VCaP (cell line): ENCODE data around the gene LSP1.

Experiments
- H3K27ac ChIP-seq: fragments of 450-650 bp; 2 replicates; pipeline ENCODE4 v1.5.1; 2017
- TF ChIP-seq, protein P1 (sequence below): fragments of 450-650 bp; conservative IDR thresholded peaks from 2 replicates; pipeline ENCODE4 v1.5.1; 2017; ENCODE audit warnings: mild to moderate bottlenecking, moderate library complexity

LSP1 gene

DNA sequence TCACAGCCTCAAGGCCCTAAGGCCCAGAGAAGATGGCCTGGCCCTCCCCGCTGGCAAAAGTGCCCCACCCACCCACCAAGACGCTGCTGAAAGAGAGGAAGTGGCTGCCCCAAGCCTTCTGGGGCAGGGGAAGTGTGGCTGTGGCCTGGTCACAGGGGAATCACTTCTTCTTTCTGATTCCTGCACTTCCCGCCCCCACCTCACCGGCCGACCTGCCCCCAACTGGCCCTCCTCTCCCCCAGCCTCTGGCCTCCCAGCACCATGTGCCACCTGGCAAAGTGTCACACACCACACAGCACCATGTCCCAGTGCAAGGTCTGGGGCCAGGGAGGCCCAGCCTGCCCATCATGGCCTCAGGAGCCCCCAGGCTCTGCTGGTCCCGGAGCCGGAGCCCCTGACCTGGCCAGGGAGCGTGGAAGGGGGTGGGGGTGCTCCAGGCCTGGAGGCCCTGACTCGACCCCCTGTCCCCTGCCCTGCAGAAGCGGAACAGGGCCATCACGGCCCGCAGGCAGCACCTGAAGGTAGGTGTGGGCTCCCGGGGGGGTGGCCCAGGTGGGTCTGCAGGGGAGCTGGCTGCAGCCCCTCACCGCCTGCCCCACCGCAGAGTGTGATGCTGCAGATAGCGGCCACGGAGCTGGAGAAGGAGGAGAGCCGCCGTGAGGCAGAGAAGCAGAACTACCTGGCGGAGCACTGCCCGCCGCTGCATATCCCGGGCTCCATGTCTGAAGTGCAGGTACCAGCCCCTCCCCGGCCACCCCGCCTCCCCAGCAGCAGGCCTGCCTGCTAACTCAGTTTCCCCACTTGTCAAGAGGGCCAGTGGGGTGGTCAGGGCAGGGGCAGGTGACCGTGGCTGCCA is 12.7 kb upstream of the LSP1 start:
- H3K27ac ChIP-seq: no peak overlapping the region
- TF ChIP-seq, protein P1, sequence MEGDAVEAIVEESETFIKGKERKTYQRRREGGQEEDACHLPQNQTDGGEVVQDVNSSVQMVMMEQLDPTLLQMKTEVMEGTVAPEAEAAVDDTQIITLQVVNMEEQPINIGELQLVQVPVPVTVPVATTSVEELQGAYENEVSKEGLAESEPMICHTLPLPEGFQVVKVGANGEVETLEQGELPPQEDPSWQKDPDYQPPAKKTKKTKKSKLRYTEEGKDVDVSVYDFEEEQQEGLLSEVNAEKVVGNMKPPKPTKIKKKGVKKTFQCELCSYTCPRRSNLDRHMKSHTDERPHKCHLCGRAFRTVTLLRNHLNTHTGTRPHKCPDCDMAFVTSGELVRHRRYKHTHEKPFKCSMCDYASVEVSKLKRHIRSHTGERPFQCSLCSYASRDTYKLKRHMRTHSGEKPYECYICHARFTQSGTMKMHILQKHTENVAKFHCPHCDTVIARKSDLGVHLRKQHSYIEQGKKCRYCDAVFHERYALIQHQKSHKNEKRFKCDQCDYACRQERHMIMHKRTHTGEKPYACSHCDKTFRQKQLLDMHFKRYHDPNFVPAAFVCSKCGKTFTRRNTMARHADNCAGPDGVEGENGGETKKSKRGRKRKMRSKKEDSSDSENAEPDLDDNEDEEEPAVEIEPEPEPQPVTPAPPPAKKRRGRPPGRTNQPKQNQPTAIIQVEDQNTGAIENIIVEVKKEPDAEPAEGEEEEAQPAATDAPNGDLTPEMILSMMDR: no peak

DNA sequence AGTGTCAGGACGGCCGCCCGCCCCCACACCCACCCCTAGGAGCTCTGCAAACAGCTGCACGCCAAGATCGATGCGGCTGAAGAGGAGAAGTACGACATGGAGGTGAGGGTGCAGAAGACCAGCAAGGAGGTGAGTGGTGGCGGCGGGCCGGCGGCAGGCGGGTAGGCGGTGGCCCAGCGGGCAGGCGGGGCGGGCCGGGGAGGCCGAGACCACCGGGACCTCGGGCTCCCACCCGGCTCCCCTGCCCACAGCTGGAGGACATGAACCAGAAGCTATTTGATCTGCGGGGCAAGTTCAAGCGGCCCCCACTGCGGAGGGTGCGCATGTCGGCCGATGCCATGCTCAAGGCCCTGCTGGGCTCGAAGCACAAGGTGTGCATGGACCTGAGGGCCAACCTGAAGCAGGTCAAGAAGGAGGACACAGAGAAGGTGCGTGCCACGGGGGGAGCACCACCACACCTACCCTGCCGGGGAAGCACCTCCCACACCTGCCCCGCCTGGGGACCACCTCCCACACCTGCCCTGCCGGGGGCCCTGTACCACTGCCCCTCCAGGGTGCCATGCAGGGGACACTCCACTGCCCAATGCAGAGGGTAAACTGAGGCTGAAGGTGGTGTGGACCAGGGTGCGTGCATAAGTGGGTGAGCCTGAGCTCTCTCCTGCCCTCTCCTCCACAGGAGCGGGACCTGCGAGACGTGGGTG is 12.0 kb upstream of the LSP1 start:
- TF ChIP-seq, protein P1: no peak
- H3K27ac ChIP-seq: no peak overlapping the region

DNA sequence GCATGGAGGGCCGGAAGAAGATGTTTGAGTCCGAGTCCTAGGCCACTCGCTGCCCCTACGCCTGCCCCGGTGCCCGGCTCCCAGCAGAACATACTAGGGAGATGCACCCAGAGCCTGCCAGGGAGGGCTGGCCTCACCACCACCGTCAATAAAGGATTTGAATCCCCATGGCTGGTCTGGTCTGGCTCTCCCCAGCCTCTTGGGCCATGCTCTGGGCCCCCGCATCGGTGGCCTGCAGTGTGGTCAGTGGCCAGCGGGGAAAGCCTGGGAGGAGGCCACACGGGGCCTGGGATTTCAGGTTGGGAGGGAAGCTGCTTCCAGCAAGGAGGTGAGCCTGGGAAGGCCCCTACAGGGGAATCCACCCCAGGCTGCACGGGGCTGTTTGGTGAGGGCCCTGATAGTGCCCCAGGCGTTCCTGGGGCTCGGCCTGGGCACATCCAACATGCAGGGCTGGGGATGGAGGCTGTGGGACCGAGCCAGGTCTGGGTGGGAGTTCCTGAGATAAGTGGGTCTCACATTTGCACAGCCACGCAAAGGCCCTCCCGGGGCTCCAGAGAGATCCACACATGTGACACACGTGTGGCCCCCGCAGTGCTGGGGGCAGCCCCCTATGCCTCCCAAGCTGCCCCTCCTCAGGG is 11.3 kb upstream of the LSP1 start:
- TF ChIP-seq, protein P1: no peak
- H3K27ac ChIP-seq: no peak overlapping the region

DNA sequence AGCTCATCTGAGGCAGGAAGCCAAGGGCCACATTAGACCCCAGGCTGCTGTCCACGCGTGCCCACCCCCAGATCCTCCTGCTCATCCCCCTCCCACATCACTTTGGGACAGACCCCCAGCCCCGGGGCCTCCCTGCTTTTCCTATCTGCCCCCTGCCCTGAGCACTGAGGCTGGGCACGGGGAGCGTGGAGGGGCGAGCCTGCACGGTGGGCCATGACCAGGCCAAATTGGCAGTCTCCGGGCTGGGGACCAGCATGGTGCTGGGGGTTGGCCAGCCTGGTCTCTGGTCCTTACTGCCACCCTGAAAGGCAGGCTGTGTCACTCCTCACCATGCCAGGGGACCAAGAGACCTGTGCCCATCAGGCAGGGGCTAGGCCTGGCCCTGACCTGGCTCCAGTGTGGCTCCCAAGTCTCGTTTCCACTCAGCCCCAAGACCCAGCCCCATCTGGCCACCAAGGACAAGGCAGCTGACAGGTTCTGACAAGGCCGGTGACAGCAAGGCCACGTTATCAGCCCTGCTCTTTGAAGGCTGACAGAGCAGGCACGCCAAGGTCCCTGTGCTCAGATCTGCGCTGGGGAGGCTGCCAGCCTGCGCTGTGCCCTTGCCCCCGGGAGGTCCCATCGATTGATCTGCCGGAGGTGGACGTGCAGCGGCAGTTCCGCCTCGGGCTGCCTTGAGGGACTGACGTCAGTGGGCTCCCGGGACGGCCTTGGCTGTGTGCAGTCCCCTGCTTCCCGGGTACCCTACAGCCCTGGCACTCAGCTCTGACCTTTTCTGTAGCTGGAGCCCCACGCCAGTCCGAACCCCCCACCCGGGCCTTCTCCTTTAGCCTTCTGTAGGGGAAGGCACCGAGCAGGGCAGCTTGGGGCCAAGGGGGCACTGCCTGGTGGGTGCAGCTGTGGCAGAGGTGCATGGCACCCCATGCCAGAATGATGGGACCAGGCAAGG is 10.5 kb upstream of the LSP1 start:
- H3K27ac ChIP-seq: no peak overlapping the region
- TF ChIP-seq, protein P1: no peak

DNA sequence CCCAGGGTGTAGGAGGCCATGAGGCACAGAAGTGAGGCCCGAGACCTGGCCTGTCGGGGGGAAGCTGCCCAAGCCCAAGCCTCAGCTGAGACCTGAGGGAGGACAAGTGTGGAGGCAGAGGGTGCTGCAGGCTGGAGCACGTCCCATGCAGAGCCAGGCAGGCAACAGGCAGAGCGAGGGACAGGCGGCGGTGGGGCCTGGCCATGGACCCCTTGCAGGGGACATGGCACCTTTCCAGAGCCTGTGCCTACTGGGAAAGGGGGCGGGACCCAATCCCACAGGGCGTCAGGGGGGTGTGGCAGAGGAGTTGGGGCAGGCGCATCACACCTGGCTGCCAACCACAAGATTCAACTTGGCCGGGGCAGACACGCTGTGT is 9.8 kb upstream of the LSP1 start:
- TF ChIP-seq, protein P1: no peak
- H3K27ac ChIP-seq: no peak overlapping the region

DNA sequence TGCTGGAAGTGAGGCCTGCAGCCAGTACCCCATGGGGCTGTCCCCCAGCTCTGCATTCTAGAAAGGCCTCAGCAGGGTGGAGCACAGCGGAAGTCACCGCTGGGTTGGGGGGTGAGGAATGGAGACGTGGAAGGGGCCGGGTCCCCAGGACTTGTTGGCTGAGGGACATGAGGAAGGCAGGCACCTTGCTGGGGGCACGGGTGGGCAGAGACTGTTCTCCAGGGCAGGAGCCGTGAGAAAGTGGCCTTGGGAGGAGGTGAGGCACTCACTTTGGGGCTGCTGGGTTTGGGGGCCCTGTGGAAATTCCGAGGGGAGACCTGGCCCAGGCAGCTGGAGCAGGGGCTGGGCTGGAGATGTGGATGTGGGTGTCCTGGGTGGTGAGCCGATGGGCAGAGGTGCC is 9.1 kb upstream of the LSP1 start:
- TF ChIP-seq, protein P1: no peak
- no peak overlapping the region for H3K27ac ChIP-seq
